Mesendoderm (in vitro differentiated cells): ENCODE measurements around the gene RPL35.
"Not testable (repeated sequence)": the region's sequence is repeated elsewhere in the genome, so short reads cannot be mapped to it uniquely, and the experiment has no call there.

Experiments
- DNase-seq: peaks from one replicate; pipeline ENCODE4 v3.0.0; 2013
- H2AK5ac ChIP-seq: 2 replicates; pipeline ENCODE4 v1.6.1; 2013; ENCODE audit warnings: low read length, inconsistent platforms
- H2BK120ac ChIP-seq: 2 replicates; pipeline ENCODE4 v1.6.1; 2013; ENCODE audit warnings: low read depth, mild to moderate bottlenecking, low read length, moderate library complexity, mixed read lengths
- H2BK15ac ChIP-seq: replicated peaks from 2 replicates; pipeline ENCODE4 v1.6.1; 2013; ENCODE audit warnings: low read depth, mild to moderate bottlenecking, moderate library complexity
- H2BK5ac ChIP-seq: 2 replicates; pipeline ENCODE4 v1.6.1; 2013; ENCODE audit warnings: low read length, inconsistent platforms
- H3K18ac ChIP-seq: 2 replicates; pipeline ENCODE4 v1.6.1; 2013; ENCODE audit warnings: mild to moderate bottlenecking, low read length, mixed read lengths
- H3K23ac ChIP-seq: one replicate; pipeline ENCODE4 v1.6.1; 2013; ENCODE audit warnings: low read length
- H3K27ac ChIP-seq: 2 replicates; pipeline ENCODE4 v1.5.1; 2013; ENCODE audit warnings: low read depth, mild to moderate bottlenecking, inconsistent platforms, low read length, moderate library complexity
- H3K27me3 ChIP-seq: 2 replicates; pipeline ENCODE4 v1.6.1; 2013; ENCODE audit warnings: low read length, control low read depth, mild to moderate bottlenecking, inconsistent platforms; ENCODE audit not compliant: insufficient read depth, poor library complexity
- H3K36me3 ChIP-seq: 2 replicates; pipeline ENCODE4 v1.6.1; 2013; ENCODE audit warnings: low read length, inconsistent platforms; ENCODE audit not compliant: control insufficient read depth, insufficient read depth
- H3K4ac ChIP-seq: one replicate; pipeline ENCODE4 v1.6.1; 2013; ENCODE audit warnings: low read depth, mild to moderate bottlenecking, low read length, moderate library complexity
- H3K4me1 ChIP-seq: 2 replicates; pipeline ENCODE4 v1.6.1; 2013; ENCODE audit warnings: low read depth, low read length, inconsistent platforms; ENCODE audit not compliant: control insufficient read depth
- H3K4me2 ChIP-seq: 2 replicates; pipeline ENCODE4 v1.6.1; 2013; ENCODE audit warnings: low read length
- H3K4me3 ChIP-seq: 2 replicates; pipeline ENCODE4 v1.5.1; 2013; ENCODE audit warnings: mild to moderate bottlenecking, low read length
- H3K56ac ChIP-seq: one replicate; pipeline ENCODE4 v1.6.1; 2013; ENCODE audit warnings: low read length
- H3K79me1 ChIP-seq: 2 replicates; pipeline ENCODE4 v1.6.1; 2013; ENCODE audit warnings: low read length, inconsistent platforms
- H3K79me2 ChIP-seq: 2 replicates; pipeline ENCODE4 v1.6.1; 2013; ENCODE audit warnings: mild to moderate bottlenecking, low read length; ENCODE audit not compliant: control insufficient read depth, insufficient read depth
- H3K9ac ChIP-seq: 2 replicates; pipeline ENCODE4 v1.6.1; 2013; ENCODE audit warnings: low read length, inconsistent platforms
- H4K5ac ChIP-seq: one replicate; pipeline ENCODE4 v1.6.1; 2013; ENCODE audit warnings: low read length
- H4K8ac ChIP-seq: one replicate; pipeline ENCODE4 v1.6.1; 2013; ENCODE audit warnings: low read depth, mild to moderate bottlenecking, control low read depth, low read length, moderate library complexity
- WGBS: extraction: QIAGEN DNeasy Blood & Tissue Kit; methylation state at CpG from one replicate; pipeline ENCODE4 v1.1.7; 2013; ENCODE audit warnings: low lambda C conversion rate, missing lambda C conversion rate; ENCODE audit not compliant: insufficient coverage; ENCODE audit errors: extremely low coverage; 5-methylcytosine and 5-hydroxymethylcytosine counted together

RPL35 gene

GRCh38 chr9:124838567-124839275, 23.0 kb downstream of the RPL35 start:
- not testable (repeated sequence) for H2AK5ac ChIP-seq, H3K18ac ChIP-seq, H3K9ac ChIP-seq, H3K4ac ChIP-seq, H4K5ac ChIP-seq, H3K4me1 ChIP-seq, H3K27me3 ChIP-seq, DNase-seq, H3K79me1 ChIP-seq, H4K8ac ChIP-seq, H3K23ac ChIP-seq, H2BK120ac ChIP-seq, H3K4me3 ChIP-seq, H3K4me2 ChIP-seq, H3K27ac ChIP-seq, H3K36me3 ChIP-seq, H3K56ac ChIP-seq, H2BK5ac ChIP-seq, H3K79me2 ChIP-seq, H2BK15ac ChIP-seq
- WGBS: no CpG with 5 or more reads among the region's 52 CpGs

- not testable (repeated sequence) for H2BK15ac ChIP-seq, H3K27me3 ChIP-seq, H3K4me2 ChIP-seq, H3K4me3 ChIP-seq, H2AK5ac ChIP-seq, H3K79me2 ChIP-seq, H3K4ac ChIP-seq, H3K56ac ChIP-seq, H3K23ac ChIP-seq, H3K36me3 ChIP-seq, DNase-seq, H3K27ac ChIP-seq, H2BK120ac ChIP-seq, H3K79me1 ChIP-seq, H3K18ac ChIP-seq, H4K5ac ChIP-seq, H2BK5ac ChIP-seq, H3K9ac ChIP-seq, H4K8ac ChIP-seq, H3K4me1 ChIP-seq
- no CpG with 5 or more reads among the region's 5 CpGs for WGBS
Observed at GRCh38 chr9:124838132-124838531, 23.6 kb downstream of the RPL35 start.

- no peak overlapping the region for H2AK5ac ChIP-seq
- no CpG with 5 or more reads among the region's 13 CpGs for WGBS
- DNase-seq: no peak
Observed at GRCh38 chr9:124835026-124835557, 26.7 kb downstream of the RPL35 start.

GRCh38 chr9:124834591-124834990, 27.2 kb downstream of the RPL35 start:
- Histone ChIP-seq H4K5ac (no peak overlapping the region), H3K4me3 (no peak overlapping the region), H2BK15ac (no peak overlapping the region), H2BK120ac (no peak overlapping the region), H3K4me1 (no peaks in the 10 kb centered on the region), H3K56ac (no peak overlapping the region), H3K79me1 (no peaks in the 10 kb centered on the region), H3K23ac (no peak overlapping the region), H3K4ac (no peak overlapping the region), H3K4me2 (no peak overlapping the region), H3K18ac (no peak overlapping the region), H3K79me2 (no peaks in the 10 kb centered on the region), H2BK5ac (no peak overlapping the region), H4K8ac (no peak overlapping the region), H3K9ac (no peak overlapping the region), H3K27me3 (no peaks in the 10 kb centered on the region), H3K27ac (no peak overlapping the region), H3K36me3 (no peaks in the 10 kb centered on the region), H2AK5ac (no peak overlapping the region)
- no peak for DNase-seq
- WGBS: no CpG with 5 or more reads among the region's 7 CpGs

More at GRCh38 chr9:124835026-124835557, 26.7 kb downstream of the RPL35 start:
- Histone ChIP-seq H2BK15ac (no peak overlapping the region), H4K8ac (no peak overlapping the region), H3K36me3 (no peaks in the 10 kb centered on the region), H3K27ac (no peak overlapping the region), H3K79me1 (no peaks in the 10 kb centered on the region), H3K4me1 (no peaks in the 10 kb centered on the region), H3K4me2 (no peak overlapping the region), H3K23ac (no peak overlapping the region), H2BK5ac (no peak overlapping the region), H3K27me3 (no peaks in the 10 kb centered on the region), H3K56ac (no peak overlapping the region), H3K9ac (no peak overlapping the region), H3K4me3 (no peak overlapping the region), H4K5ac (no peak overlapping the region), H3K79me2 (no peaks in the 10 kb centered on the region), H2BK120ac (no peak overlapping the region), H3K4ac (no peak overlapping the region), H3K18ac (no peak overlapping the region)

GRCh38 chr9:124831642-124832364, 30.0 kb downstream of the RPL35 start:
- Histone ChIP-seq H3K4me2 (no peak overlapping the region), H3K79me2 (no peaks in the 10 kb centered on the region), H3K18ac (no peak overlapping the region), H3K23ac (no peak overlapping the region), H3K56ac (no peak overlapping the region), H2AK5ac (no peak overlapping the region), H3K79me1 (no peaks in the 10 kb centered on the region), H3K4me1 (no peaks in the 10 kb centered on the region), H3K27me3 (no peaks in the 10 kb centered on the region), H3K4me3 (no peak overlapping the region), H2BK5ac (no peak overlapping the region), H3K9ac (no peak overlapping the region), H4K8ac (no peak overlapping the region), H3K4ac (no peak overlapping the region), H3K36me3 (no peaks in the 10 kb centered on the region), H3K27ac (no peak overlapping the region), H2BK15ac (no peak overlapping the region), H2BK120ac (no peak overlapping the region), H4K5ac (no peak overlapping the region)
- no CpG with 5 or more reads among the region's 9 CpGs for WGBS
- no peak for DNase-seq
